GM12892 (cell line): ENCODE results near the gene ZIC2.
"Not testable (repeated sequence)": the region's sequence is repeated elsewhere in the genome, so short reads cannot be mapped to it uniquely, and the experiment has no call there.

Source experiments
- DNase-seq: peaks from one replicate; pipeline ENCODE4 v3.0.0; 2011; ENCODE audit not compliant: insufficient read length
- FAIRE-seq: peaks from 2 replicates; lab custom pipeline; 2011; peaks lifted over from hg19 to GRCh38; lab: Jason Lieb, UNC
- POLR2A ChIP-seq: IDR thresholded peaks from 2 replicates; pipeline ENCODE4 v1.6.1; 2011; ENCODE audit warnings: low read depth, low read length, control low read depth
- POLR2AphosphoS5 ChIP-seq: IDR thresholded peaks from 2 replicates; pipeline ENCODE4 v1.6.1; 2011; ENCODE audit warnings: low read depth, low read length, control low read depth
- TAF1 ChIP-seq: IDR thresholded peaks from 2 replicates; pipeline ENCODE4 v1.6.1; 2011; ENCODE audit warnings: low read depth, mild to moderate bottlenecking, control low read depth, low read length, borderline replicate concordance

ZIC2 gene

GRCh38 chr13:99949679-99950413, 31.7 kb upstream of the ZIC2 start:
- DNase-seq (no peak), FAIRE-seq (no peak)
- TF ChIP-seq TAF1 (no peak), POLR2AphosphoS5 (no peak), POLR2A (no peak)

DNA sequence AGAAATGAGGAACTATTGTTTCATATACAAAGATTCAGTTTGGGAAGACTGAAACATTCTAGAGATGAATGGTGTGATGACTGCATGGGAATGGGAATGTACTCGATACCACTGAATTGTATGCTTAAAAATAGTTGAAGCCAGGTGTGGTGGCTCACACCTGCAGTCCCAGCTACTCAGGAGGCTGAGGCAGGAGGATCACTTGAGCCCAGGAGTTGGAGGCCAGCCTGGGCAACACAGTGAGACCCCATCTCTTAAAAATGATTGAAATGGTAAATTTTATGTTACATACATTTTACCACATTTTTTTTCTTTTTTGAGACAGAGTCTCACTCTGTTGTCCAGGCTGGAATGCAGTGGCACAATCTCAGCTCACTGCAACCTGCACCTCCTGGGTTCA, 29.9 kb upstream of the ZIC2 start:
- FAIRE-seq, DNase-seq: not testable (repeated sequence)

DNA sequence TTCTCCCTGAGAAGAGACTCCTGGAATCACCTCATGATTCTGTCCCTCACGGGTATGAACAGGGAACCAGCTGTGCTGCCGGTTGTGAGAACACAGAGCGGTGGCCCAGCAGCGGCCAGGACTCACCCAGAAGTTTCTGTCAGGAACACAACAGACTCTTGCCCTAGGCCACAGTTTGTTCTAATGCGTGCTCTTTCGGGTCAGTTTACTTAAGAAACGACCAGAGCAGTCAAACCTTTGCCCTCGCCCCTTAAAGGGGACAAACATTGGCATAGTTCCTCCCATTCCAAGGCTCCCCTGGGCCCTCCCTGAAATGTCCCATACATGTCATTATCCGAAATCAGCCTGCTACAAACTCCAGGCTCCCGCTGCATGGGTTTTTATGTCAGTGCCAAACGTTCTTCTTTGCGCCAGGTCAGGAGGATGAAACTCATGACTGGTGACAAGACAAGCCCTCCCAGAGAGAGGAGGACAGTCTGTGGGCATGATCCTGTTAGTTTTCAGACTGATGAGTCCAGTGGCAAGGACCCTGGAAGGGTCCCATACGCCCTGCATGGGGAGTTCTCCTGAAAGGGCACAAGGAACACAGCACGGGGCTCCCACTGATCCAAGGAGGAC, 28.3 kb upstream of the ZIC2 start:
- DNase-seq: no peak
- TF ChIP-seq TAF1: no peak
- FAIRE-seq: no peak

DNA sequence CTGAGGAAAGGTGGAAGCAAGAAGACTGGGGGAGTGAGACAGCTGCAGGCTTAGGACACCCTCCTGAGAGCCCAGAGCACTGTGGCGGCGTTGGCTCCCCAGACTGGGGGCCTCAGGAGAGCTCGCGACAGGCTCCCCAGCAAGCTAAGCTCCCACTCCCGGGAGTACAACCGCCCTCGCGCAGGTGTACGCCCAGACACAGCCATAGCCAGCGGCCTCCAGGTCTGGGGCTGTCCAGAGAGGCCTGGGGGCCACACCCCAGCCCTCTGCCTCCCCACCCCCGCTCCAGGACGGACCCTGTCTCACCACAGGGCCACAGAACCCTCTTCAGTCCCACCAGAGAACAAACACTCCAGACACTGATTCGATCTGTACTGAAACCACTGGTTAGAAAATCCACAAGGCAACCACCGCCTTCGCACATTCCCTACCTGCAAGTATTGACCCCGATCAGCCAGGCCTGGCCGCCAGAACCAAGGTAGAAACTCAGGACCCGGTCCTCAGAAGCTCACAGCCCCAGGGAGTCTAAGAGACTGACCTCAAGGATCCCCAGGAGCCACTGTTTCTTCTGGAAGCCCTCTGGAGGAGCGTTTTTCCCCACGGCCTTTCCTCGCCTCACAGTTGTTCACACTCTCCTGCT, 26.4 kb upstream of the ZIC2 start:
- no peak for FAIRE-seq
- TF ChIP-seq TAF1: no peak
- no peak for TF ChIP-seq POLR2A
- no peak for TF ChIP-seq POLR2AphosphoS5
- DNase-seq: no peak

DNA sequence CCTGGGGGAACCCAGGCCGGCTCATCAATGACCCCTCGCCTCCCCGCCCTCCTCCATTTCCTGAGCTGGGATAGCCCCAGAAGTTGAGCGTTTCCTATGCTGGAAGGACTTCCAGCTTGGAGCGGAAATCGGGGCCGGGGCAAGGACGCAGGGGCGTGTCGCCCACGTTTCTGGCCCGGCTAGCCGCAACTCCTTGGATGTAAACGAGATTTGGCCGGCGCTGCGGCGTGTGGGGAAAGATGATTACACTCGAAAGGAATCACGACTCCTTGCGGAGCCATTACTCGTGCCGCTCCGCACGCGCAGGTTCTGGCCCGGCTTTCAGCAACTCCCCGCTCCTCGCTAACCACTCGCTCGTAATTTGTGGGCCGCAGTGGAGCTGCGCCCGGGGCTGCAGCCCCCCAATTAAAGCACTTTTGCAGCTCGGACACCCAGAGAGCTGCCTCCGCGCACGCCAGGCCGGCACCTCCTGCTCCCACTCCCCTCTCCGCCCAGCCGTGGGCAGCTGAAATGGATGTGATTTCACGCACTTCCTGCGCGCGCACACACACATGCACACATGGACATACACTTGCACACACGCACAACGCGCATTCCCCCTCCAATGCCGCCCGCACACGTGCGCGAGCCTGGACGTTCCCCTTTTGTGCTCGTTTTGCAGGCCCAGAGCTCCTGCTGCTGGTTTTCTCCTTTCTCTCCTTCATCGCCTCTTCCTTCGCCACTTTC, 25.7 kb upstream of the ZIC2 start:
- no peak for DNase-seq
- TF ChIP-seq POLR2AphosphoS5: no peak
- TF ChIP-seq TAF1: no peak
- TF ChIP-seq POLR2A: no peak
- no peak for FAIRE-seq

GRCh38 chr13:99956473-99957349, 24.9 kb upstream of the ZIC2 start:
- TF ChIP-seq TAF1 (no peak), POLR2A (no peak), POLR2AphosphoS5 (no peak)
- DNase-seq (no peak), FAIRE-seq (no peak)

GRCh38 chr13:99958406-99959126, 23.0 kb upstream of the ZIC2 start:
- TF ChIP-seq POLR2A: no peak
- TF ChIP-seq POLR2AphosphoS5: no peak
- TF ChIP-seq TAF1: no peak
- DNase-seq (no peak), FAIRE-seq (no peak)

DNA sequence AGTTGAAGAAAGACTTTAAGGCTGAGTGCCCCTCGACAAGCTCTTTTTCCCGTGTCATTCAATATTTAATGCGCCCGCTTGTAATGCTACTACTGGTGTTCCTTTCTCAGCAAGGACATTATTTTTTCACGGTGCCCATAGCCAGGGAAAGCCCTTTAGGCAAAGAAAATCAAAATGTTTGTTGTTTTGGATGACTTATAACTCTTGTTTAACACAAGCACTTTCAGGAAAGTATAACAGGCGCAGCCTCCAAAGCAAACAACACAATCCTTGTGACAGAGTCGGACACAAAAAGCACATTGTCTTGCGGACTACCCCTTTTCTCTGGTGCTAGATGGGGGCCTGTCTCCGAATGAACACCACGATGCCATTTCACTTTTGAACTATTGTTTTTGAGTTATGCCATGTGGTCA, 22.5 kb upstream of the ZIC2 start:
- DNase-seq: no peak
- no peak for TF ChIP-seq POLR2A
- no peak for TF ChIP-seq POLR2AphosphoS5
- TF ChIP-seq TAF1: no peak
- no peak for FAIRE-seq

DNA sequence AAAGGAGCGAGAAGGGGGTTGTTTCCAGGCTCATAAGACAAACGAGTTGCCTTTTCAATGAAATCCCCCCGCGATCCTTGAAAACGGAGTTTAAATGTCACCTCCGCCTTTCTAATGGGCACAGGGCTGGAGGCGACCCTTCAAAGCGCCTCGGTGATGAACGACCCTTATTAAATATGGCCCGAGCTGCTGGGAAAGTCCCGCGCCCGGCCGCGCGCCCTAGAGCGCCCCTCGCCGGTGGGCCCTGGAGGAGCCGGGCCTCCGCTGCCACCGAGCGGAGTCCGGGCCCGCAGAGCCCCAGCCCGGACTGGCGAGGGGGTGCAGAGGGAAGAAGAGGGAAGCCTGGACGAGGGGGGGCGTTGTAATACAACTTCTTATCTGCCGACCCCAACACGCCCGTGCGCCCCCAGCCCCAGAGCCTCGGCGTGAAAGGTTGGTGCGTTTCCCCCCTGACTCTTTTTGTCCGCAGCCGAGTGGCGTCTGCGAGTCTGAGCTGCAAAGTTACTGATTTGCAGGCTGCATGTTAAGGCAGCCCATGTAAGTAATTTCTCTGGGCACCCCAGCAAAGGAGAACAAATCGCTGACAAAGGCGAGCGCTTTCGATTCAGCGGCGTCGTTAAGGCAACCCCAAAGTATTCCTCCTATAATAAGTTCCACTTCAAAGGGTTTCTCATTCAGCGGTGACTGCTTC, 21.9 kb upstream of the ZIC2 start:
- DNase-seq (no peak), FAIRE-seq (no peak)
- no peak for TF ChIP-seq TAF1
- no peak for TF ChIP-seq POLR2AphosphoS5
- TF ChIP-seq POLR2A: no peak

DNA sequence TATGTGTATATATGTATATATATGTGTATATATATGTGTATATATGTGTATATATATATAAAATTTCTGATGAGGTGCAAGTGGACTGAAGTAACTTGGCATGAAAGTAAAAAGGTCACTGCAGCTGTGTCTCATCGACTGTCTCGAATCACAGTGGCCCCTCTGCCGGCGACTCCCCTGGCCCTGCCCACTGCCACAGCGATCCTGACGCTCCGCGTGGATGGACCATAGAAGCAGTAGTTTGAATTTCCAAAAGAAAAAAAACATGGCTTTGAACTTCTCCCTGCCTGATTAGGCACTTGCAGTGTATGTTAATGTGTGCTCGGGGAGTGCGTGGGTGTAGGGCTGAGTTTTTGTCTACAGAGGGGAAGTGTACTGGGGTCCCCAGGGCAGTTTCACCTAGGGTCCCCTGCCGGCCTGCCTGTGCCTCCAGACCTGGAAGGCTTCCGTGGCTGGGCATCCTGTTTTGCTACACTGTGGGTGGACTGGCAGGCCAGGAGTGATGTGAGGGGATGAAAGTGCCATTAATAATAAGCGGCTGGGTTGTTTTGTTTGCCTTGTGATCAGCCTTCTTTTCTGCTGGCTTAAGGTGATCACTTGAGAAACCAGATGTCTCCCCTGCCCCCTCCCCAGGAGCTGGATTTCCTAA, 20.8 kb upstream of the ZIC2 start:
- FAIRE-seq: no peak
- DNase-seq: no peak
- no peak for TF ChIP-seq TAF1
- TF ChIP-seq POLR2A: no peak
- no peak for TF ChIP-seq POLR2AphosphoS5
